EH (cell line): Measurements from ENCODE around the gene MBTPS1.
A peak's percentile ranks its signal among the peaks of the same experiment; 100 is the strongest.

ENCODE experiments used
- DNase-seq: peaks from one replicate; pipeline ENCODE4 v3.0.0-alpha.2; 2015; ENCODE audit warnings: low read depth

Gene MBTPS1

DNA sequence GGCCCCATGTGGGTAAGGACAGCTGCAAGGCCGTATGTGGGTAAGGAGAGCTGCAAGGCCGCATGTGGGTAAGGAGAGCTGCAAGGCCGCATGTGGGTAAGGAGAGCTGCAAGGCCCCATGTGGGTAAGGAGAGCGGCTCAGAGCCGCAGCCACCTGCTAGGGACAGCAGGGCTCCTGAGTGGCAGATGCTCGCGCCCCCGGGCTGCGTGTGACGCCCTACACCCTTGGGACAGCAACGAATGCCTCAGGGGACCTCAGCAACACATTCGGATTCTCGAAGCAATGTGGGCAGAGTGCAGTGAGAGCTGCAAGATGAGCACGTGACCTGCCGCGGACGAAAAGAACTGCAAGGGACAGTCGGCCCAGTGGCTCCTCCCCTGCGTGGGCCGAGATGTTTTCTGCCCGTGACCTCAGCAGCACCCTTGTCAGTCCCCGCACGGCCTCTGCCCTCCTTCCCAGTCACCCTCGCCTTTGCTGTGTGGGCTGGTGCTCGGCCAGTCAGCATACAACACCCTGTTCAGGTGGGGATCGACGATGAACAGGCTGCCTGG is 64.6 kb downstream of the MBTPS1 start:
- no peak for DNase-seq

DNA sequence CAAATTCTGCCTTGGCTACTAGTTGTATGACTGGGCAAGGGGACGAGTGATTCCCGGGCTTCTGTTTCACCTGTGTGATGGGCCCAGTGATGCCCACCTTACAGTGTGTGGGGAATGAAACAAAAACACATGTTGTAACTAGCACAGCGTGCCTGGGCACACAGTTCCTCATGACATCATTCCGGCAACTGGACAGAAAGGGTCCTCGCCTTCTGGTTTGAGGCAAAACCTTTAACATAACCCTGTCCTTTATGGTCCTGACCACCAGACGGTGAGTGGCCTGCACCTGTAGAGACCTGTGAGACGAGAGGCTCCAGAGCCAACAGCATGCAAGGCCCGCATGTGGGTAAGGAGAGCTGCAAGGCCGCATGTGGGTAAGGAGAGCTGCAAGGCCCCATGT is 66.4 kb downstream of the MBTPS1 start:
- DNase-seq, result no peak

DNA sequence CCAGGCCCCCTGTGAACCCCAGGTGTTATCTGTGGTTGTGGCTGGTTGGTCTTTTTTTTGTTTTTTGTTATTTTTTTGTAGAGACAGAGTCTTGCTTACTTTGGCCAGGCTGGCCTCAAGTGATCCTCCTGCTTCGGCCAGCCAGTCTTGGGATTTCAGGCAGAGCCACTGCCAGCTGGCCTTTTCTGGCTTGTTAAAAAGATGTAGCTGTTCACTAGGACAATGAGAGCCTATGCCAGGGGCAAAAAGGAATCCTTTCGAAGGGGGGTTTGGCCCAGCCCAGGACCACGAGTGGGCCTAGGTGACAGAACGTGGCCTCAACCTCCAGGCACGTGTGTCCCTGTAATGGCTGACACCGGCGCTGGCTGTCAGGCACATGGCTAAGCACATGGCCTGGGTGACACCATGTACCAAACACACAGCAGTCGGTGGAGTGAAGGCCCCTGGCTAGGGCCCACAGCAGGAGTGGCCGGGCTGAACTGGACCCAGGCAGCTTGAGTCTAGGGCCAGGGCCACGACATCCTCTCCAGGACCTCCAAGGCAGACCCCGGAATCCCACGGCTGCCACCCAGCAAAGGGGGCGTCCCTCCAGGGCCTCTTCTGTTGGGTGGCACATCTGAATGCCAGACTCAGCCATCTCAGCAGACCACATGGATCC is 67.2 kb downstream of the MBTPS1 start:
- no peak for DNase-seq

DNA sequence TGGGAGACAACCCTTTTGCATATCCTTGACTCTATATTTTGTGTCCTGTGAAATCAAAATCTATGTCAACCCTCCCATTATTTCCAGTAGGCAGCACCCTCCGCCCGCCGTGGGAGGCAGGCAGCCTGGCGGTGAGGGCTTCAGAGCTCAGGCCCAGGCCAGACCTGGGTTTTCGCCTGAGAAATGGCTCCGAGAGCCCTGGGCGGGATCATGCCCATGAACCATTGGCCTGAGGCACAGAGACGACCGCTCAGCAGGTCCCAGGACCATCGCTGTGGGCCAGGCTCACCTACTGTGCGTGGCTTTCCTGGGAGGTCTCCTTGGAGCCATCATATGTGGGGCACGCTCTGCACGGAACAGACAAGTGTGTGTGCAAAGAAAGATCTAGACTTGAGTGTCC is 67.9 kb downstream of the MBTPS1 start:
- no peak for DNase-seq

DNA sequence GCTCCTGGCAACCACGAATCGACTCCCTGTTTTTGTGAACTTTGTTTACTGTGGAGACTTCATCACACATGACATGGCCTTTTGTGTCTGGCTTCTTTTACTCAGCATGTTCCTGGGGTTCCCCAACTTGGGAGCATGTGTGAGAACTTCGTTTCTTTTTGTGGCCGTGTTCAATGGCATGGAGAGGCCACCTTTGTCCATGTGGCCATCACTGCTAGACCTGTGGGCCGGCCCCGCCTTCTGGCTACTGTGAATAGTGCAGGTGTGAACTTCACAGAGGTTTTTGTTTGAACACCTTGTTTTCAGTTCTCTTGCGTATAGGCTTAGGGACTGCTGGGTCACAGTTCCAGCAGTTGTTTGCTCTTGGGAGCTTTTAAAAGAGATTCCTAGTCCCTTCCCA is 68.5 kb downstream of the MBTPS1 start:
- DNase-seq, result no peak

DNA sequence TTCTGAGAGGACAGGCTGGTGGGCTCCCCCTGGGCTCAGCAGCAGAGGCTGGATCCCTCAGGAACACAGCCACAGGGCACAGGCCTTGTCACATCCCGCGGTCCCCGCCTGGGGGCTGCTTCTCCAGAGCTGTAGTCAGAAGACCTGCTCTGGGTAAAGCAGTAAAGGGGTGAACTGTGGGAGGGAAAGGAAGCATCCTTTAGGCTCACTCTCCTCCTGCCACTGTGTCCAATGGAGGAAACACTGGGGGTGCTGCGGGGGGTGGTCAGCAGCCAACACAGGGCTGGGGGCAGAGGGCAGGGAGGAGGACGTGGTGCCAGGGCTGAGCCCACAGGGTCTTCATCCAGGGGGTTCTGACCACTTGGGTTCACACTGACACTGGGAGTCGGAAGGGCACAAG is 69.1 kb downstream of the MBTPS1 start:
- DNase-seq, result no peak

DNA sequence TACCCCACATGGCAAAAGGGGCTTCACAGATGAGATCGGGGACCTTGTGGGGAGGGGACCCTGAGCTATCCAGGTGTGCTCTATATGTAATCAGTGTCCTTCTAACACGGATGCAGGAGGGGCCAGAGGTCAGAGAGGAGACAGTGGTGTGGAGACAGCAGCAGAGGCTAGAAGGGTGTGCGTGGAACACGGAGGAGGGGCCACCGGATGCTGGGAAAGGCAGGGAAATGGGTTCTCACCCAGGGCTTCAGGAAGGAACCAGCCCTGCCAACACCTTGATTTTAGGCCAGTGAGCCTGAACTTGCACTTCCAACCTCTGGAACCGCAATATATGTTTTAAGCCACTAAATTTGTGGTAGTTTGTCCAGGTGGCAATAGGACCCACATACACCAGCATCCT is 69.5 kb downstream of the MBTPS1 start:
- DNase-seq, result no peak

DNA sequence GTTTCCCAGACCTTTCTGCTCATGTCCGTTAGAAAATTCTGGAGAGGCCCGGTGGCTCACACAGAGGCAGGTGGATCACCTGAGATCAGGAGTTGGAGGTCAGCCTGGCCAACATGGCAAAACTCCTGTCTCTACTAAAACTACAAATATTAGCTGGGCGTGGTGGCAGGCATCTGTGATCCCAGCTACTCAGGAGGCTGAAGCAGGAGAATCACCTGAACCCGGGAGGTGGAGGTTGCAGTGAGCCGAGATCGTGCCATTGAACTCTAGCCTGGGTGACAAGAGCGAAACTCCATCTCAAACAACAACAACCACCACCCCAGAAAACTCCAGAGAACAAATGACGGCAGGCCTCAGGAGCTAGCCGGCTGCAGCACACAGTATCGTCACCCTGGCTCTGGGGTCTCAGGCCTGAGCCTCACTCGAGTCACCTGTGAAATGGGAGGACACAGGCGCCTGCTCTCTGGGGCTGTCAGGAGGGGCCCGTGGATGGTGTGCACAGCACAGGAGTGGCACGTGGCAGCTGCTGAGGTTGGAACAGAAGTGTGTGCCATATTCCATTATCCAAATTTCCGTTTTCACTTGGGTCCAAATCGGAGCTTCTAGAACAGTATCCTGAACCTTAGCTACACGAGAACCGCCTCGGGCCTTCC is 70.8 kb downstream of the MBTPS1 start:
- DNase-seq, result no peak

DNA sequence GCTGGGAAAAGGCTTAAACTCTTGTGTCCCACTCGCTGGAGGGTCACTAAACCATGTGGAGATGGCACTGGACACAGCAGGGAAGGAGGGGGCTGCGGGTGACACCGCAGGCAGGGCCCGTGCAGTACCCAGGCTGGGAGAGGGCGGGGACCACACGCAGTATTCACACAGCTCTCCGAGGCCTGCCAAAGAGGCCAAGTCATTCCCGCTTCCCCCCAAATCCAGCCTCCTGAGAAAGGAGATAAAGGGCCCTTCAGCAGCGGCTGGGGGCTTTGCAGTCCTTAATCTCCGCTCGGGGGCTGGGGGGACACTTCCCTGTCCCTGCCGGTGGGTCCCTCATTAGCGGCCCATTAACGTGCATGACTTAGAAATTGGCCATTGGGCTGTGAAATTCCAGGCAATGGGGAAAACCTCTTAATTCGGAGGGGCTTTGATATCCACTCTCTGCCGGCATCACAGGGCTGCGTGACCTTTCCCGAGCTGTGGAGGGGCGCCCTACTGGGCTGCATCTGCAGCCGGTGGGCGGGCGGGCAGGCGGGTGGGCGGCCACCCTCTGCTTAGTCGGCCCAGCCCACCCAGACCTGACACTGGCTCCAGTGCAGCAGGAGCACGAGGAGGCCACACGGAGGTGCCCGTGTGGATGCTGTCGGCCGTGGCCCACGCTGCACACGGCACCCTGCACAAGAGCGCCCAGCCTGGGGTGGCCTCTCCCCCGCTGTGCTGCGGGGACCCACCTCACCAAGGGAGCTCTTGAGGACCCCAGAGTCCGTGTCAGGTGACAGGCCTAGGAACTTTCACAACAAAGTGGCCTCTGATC is 71.5 kb downstream of the MBTPS1 start:
- DNase-seq, result no peak

DNA sequence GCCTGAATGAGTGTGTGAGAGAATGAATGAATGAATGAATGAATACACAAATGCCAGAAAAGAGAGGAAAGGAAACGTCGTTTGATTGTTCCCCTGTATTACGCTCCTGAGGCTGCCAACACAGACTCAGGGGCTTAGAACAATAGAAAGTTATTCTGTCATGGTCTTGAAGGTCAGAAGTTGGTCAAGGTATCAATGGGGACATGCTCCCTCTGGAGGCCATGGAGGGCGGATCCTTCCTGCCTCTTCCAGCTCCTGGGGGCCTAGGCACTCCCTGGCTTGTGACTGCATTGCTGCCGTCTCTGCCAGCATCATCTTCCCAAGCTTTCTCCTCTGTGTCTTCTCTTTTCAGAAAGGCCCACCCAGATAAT is 72.6 kb downstream of the MBTPS1 start:
- peak; percentile 40 for DNase-seq

DNA sequence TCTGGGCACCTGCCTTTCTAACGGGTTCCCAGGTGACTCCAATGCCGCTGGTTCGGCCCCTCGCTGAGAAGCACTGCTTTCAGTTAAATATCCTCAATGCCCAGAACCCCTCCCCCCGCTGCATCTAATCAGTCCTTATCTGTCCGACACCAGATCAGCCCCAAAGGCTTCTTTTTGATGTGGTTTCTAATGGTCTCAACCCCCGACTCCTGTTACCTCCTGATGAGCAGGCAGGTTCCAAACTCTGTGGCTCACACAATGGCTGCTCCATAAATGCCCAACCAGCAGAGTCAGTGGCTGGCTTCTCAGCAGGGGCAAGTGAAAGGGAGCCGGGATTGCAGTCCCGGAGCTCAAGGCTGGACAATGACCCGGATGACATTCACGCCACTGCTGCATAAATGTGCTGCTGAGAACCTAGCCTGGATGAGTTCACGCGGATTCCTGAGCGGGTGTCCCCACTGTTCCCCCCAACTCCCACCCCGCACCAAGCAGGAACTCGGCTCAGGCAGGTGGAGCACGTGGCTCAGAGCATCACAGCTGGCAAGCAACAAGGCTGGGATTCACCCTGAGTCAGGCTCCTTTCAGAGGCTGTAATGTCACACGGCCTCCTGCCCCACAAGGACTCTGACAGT is 73.1 kb downstream of the MBTPS1 start:
- DNase-seq, result no peak

DNA sequence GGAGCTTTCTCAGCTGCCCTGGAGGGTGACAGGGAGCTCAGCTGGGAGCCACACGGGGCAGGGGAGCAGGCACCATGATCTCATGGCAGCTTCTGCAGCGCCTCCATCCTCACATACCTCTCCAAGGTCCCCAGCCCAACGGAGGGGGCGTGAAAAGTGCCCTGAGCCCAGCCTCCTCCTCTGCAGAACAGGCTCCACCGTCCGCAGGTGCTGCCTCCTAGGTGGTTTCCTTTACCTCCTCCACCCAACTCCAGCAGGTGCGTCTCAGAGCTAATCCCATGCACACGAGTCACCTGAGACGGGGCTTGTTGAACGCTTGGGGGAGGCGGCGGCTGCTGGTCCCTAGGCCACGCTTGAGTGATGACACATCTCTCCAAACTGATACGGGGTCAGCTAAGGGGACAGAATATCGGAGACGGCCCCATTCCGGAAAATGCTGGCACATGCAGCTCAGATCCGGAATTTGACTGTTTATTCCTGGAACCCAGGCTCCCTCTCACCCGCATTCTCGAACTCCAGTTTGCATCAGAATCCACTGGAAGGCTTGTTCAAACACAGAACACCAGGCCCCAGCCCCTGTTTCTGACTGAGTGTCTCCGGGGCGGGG is 73.8 kb downstream of the MBTPS1 start:
- DNase-seq, result no peak

DNA sequence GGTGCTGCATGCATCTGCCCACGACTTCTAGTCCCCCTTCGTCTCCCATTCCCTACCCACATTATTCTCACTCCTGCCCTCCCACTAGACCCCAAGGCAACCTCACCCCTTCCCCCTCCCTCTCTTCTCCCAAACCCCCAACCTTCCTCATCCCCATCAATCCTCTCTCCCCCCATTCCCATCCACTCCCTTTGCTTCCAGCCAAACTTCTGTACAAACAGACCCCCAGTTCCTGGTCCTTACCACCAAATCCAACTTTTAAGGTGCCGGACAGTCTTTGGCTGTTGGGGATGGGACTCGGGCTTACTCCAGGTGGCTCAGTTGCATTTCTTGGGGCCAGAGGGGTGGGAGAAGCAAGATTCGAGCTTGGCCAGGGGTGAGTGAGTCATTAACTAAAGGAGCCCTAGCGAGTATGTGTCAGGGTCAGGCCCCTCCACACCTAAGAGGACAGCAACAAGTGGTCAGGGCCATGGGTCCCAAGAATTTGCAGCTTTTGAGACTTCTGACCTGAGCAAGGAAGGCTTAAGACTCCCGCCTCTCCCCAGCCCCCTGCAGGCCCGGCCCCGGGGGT is 74.3 kb downstream of the MBTPS1 start, which contains the start of gene SLC38A8:
Gene SLC38A8 (minus strand): TSS at position 488 of the 571 bp plus-strand sequence. CDS start 638 bp downstream, outside the sequence.
- no peak for DNase-seq

DNA sequence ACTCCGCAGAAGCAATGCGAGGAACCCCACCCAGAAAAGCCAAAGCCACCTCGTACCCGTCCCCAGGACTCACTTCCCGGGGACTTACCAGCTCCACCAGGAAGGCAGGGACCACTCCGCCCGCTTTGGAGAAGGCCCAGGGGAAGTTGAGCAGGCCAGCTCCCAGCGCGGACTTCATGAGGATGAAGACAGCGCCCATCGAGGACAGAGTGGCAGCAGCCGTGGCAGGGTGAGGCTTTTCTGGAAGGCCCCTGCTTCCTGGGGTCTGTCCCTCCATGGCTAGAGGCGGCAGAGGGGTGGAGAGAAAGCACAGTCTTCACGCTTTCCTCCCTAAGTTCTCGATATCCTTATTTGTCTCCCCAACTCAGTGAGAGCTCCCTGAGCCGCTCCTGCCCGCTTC is 74.9 kb downstream of the MBTPS1 start:
- DNase-seq, result no peak

DNA sequence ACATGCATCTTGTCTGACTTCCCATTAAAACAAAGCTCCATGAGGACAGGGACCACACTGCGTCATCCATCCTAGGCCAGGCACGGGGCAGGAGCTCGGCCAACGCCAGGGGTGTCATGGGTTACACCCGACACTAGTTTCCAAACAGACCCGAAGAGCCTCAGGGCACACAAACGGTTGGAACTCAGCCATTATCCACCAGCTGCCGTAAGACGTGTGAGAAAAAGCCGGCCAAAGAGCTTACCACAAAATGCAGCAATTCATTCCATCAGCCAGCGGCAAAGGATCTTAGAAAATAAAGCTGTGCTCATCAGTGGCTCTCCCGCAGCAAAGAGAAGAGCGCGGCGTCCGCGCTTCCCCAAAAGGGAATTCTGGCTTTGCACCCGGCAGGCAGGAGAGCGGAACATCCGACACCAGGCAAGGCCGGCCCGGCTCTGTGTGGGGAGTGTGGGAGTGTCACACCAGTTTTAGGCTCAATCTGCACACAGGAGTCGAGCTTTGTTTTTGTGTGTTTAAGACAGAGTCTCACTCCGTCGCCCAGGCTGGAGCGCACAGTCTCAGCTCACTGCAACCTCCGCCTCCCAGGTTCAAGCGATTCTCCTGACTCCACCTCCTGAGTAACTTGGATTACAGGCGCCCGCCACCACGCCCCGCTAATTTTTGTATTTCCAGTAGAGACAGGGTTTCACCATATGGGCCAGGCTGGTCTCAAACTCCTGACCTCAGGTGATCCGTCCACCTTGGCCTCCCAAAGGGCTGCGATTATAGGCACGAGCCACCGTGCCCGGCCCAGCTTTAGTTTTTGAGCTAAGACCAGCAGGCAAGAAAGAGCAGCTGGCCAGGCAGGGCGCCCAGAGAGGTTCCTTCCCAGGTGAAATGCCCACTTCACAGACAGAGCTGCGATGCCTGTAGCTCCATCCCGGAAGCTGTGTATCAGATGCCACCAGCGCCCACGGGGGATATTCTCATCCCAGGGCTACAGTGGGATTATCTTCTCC is 75.6 kb downstream of the MBTPS1 start:
- peak; percentile 85 for DNase-seq

DNA sequence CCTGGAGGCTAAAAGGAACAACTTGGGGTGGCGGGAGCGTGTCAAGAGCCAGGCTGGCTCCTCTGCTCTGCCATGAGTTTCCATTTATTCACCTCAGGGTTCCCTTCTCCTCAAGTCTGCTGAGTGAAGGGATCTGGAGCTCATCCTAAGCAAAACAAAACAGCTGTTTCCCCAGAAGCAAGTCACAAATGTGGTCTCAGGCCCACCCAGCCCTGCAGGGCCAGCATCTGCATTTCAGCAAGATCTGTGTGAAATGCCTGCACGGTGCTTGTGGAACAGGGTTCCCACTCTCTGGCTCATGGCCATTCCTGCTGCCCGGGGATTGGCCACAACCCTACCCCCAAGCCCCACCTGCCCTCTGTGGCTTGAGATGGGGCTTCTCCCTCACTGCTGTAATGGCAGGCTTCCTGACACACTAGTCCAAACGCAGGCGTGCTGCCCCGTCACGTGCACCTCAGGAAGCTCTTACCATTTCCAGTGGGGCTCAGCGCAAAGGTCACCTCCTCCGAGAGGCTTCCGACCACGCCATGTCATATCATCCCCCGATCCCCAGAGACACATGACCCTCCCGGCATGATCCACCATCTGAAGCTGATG is 76.4 kb downstream of the MBTPS1 start:
- no peak for DNase-seq

DNA sequence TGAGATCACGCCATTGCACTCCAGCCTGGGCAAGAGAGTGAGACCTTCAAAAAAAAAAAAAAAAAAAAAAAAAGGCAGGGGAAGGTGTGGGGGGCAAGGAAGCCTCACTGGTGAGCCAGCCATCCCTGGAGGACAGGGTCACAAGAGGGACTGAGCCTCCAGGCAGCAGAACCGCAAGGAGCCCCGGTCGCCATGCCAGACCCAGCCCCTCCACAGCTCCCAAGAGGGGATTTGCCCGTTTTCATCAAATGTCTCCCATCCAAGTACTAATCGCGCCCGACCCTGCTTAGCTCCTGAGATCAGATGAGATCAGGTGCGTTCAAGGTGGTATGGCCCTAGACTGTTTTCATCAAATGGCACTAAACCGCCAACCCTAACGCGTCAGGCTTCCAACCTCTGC is 77.0 kb downstream of the MBTPS1 start:
- no peak for DNase-seq

DNA sequence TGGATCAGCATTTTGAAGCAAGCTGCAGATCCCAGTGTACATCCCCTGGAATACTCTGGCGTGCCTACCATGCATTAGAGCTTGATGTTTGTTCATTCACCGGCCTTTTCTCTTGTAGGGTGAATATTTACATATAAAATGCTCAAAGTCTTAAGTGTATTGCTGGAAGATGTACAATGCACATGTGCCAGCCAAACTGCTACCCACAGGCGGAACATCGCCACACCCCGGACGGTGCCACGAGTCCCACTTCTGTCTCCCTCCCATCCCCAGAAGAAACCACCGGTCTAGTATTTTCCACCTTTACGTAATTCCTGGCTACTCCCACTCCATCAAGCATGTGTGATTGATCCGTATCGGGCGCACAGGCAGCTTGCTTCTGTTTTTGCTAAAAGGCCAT is 78.3 kb downstream of the MBTPS1 start:
- no peak for DNase-seq

DNA sequence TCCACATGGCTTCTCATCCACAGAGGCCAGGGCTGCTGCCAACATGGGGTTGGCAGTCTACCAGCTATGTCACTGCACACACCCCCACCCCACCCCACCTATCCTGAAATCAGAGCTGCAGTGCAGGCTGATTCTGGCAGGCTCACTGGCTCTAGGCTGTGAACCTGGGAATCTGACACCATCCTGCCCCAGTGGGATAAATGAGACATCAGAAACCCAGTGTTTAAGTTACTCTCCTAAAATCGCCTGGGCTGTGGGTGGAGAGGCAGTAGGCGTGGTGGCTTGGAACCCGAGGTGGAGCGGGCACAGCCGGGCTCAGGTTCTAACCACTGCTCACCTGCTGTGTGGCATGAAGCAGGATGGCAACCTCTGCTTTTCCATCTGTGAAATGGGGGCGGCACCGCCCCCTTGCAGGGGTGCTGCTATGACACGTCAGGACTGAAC is 79.7 kb downstream of the MBTPS1 start:
- no peak for DNase-seq

DNA sequence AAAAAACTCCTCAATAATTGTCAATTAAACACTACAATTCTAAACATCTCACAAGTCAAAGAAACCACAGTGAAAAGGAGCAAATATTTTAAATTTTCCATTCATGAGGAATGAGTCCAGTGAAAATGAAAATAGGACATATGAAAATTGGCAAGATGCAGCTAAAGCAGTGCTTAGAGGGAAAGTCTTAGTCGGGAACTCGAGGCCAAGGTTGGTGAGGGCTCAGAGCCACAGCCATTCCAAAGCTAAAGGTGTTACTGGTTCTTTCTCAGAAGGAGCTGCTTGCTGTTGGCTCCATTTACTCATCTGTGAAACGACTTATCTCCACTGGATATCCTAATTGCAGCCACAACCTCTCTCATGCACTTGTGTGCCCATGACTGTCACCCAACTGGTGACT is 80.6 kb downstream of the MBTPS1 start:
- DNase-seq, result no peak
